KG1 (cell line): ENCODE measurements around the gene ADGRF1.
"Not testable (repeated sequence)": the region's sequence is repeated elsewhere in the genome, so short reads cannot be mapped to it uniquely, and the experiment has no call there.

Experiments used
- DNase-seq: peaks from one replicate; lab custom pipeline; 2025; lab: John Stamatoyannopoulos, UW

Gene ADGRF1

DNA sequence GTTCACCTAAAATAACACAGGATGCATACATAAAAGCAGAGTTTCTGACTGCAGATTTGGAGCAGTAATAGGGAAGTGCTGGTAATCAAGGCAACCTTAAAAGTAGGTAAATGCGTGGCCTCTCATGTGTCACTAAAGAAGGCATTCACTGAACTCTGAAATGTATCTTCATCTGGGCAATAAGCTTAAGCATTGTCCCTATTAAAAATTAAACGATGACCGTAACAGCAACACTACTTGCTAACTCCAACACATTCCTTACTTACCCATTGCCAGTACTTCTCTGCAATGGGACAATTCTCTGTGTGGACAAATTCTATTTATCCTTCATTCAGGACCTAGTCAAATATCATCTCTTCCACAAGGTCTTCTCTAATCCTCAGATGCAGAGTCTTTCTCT lies 19.9 kb downstream of the ADGRF1 start:
- no peak for DNase-seq

DNA sequence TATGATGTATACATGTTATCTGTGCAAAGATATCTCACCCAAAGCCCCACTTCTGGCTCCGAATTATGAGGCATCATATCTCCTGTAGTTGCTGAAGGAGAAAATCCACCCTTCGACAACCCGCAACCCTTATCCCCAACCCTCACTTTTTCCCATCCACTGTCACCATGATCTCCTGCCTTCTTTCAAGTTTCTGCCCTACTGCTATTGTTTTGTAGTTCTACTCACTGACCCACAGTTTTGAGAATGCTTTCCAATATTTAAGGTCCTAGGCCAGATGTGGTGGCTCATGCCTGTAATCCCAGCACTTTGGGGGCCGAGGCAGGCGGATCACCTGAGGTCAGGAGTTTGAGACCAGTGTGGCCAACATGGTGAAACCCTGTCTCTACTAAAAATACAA lies 22.2 kb downstream of the ADGRF1 start:
- no peak for DNase-seq

GRCh38 chr6:47016909-47017308 lies 25.2 kb downstream of the ADGRF1 start:
- no peak for DNase-seq

- no peak for DNase-seq
Observed at GRCh38 chr6:47016261-47016660, 25.9 kb downstream of the ADGRF1 start.

GRCh38 chr6:47014401-47014800 lies 27.7 kb downstream of the ADGRF1 start:
- no peak for DNase-seq

GRCh38 chr6:47009583-47009982 lies 32.5 kb downstream of the ADGRF1 start:
- no peak for DNase-seq

- no peak for DNase-seq
Observed at GRCh38 chr6:47008397-47008763, 33.8 kb downstream of the ADGRF1 start.

GRCh38 chr6:47007657-47008396 lies 34.3 kb downstream of the ADGRF1 start:
- no peak for DNase-seq

- DNase-seq, result no peak
Observed at GRCh38 chr6:47005486-47005885, 36.6 kb downstream of the ADGRF1 start.

DNA sequence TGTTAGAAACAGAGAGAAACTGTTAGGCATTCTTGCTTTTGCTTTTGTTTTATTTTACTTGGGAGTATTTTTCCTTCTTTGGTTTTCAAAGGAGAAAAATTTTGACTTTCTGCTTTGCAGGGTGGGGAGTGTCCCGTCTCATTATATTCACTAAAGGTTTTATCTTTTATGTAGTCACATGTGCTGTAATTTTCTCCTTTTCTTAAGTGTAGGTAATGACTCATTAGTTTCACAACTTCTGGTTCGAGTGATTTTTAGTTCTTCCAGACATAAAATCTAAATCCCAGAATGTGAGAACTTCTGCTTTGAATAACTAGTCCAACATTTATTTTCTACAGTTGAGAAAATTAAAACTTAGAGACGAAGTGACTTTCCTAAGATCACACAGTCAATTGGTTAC lies 37.7 kb downstream of the ADGRF1 start:
- DNase-seq, result no peak

- DNase-seq, result no peak
Observed at GRCh38 chr6:47000842-47001241, 41.3 kb downstream of the ADGRF1 start.

GRCh38 chr6:46998436-46999017 lies 43.6 kb downstream of the ADGRF1 start:
- DNase-seq, result no peak

DNA sequence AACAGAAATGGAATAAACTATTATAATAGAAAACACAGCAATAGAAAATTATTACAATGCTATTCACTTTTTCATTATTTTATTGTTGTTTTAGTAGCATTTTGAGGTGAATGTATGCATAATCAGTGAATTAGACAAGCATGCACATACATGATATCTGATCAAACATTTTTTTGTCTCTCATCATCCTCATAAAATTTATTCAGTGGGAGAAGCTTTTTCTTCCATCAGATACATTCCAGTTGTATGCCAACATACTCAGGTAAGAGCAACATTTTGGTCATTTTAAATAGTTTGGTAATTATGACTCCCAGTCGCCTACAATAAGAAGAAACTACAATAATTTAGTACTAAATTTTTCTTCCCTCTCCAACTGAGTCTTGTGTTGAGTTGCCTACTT lies 44.5 kb downstream of the ADGRF1 start:
- no peak for DNase-seq

DNA sequence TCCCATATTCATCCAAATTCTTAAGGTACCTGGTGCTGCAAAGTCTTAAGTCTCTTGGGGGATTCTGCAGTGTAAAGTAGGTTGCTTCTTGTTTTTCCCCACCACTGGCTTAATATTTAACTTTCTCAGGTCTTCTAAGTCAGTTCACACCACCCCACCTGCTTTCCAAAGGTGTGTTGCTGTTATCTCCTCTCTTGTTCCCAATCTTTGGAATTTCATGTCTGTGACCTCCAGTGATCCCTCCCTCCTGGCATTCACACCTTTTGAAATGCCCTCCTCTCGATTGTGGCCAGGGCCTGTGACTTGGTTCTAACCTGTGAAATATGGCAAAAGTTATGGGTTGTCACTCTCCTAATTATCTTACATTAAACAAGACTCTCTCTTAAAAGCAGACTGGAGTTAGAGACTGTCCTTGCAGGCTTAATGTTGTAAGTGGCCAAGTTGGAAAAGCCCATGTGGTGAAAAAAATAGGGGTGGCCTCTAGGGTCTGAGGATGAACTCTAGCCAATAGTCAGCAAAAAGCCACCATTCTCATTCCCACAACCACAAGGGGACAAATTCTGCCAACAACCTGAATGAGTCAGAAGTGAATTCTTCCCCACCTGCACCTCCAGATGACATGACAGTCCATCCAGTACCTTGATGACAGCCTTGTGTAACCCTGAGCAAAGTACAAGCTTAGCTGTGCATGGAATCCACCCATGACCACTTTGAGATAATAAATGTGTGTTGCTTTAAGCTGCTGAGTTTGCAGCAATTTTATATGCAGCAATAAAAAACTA lies 45.1 kb downstream of the ADGRF1 start:
- DNase-seq, result no peak

- no peak for DNase-seq
Observed at GRCh38 chr6:46994933-46995332, 47.2 kb downstream of the ADGRF1 start.

- DNase-seq, result no peak
Observed at GRCh38 chr6:46993846-46994245, 48.3 kb downstream of the ADGRF1 start.

DNA sequence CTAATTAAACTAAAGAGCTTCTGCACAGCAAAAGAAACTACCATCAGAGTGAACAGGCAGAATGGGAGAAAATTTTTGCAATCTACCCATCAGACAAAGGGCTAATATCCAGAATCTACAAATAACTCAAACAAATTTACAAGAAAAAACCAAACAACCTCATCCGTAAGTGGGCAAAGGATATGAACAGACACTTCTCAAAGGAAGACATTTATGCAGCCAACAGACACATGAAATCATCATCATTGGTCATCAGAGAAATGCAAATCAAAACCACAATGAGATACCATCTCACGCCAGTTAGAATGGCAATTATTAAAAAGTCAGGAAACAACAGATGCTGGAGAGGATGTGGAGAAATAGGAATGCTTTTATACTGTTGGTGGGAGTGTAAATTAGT lies 49.7 kb downstream of the ADGRF1 start:
- DNase-seq, result not testable (repeated sequence)

- not testable (repeated sequence) for DNase-seq
Observed at GRCh38 chr6:46990818-46991510, 51.2 kb downstream of the ADGRF1 start.

DNA sequence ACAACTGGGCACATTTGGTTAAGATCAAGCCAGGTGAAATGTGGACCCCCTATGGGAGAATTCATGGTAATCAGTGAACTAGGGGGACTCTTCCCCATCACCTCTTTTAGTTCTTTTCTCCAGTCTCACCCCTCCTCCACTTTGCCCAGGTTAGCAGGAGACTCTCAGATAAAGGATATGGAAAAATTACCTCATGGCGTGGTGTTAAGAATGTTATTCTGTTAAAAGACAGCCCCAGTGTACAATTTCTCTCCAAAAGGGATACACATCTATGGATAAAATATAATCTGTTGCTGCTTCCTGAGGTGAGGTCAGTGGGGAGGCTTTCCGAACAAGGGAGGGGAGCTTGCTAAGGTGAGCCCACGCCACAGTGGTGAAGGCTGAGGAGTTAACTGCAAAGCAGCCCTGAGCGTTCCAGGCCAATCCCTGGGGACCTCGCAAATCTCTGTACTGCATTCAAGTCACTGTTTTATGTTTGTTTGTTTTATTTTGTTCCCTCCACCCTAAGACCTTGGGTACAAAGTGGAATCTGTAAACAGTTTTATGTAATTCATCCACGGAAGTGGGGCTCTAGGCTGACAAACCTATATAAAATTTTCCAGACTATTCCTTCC lies 52.0 kb downstream of the ADGRF1 start:
- no peak for DNase-seq

DNA sequence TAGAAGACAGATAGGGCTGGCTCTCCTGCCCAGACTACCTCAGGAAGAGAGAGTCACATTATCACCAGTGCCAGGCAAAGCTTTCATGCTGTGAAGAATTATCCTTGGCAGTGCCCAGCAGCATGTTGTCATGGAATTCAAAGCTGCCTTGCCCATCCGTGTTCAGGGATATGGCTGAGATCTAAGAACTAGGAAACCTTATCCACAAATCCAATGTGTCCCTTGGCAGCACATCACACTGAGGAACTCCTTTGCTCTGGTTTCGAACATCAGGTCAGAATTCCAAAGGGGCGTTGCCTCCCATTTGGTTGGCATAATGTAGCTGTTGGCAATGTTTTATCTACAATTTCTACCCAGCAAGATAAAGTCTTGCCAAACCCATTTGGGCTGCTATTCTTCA lies 52.7 kb downstream of the ADGRF1 start:
- DNase-seq, result no peak

- DNase-seq, result no peak
Observed at GRCh38 chr6:46985943-46986342, 56.2 kb downstream of the ADGRF1 start.

- DNase-seq, result no peak
Observed at GRCh38 chr6:46983007-46983411, 59.1 kb downstream of the ADGRF1 start.
